MG63 (cell line): ENCODE measurements around the gene C5orf63. TPM values are rescaled to one million over a fixed set of nuclear protein-coding genes. Genes with fewer than 3 reads are reported as not detected.
"Not testable (repeated sequence)": the region's sequence is repeated elsewhere in the genome, so short reads cannot be mapped to it uniquely, and the experiment has no call there.

ENCODE experiments used
- DNase-seq: peaks from one replicate; pipeline ENCODE4 v3.0.0-alpha.2; 2020
- H3K27me3 ChIP-seq: fragments of 250-450 bp; sonication (Bioruptor Pico); 2 replicates; pipeline ENCODE4 v1.5.1; 2020; ENCODE audit warnings: mild to moderate bottlenecking, moderate library complexity
- H3K36me3 ChIP-seq: fragments of 250-450 bp; sonication (Bioruptor Pico); 2 replicates; pipeline ENCODE4 v1.5.1; 2020; ENCODE audit warnings: mild to moderate bottlenecking, moderate library complexity
- H3K4me3 ChIP-seq: fragments of 250-450 bp; sonication (Bioruptor Pico); 2 replicates; pipeline ENCODE4 v1.5.1; 2020; ENCODE audit warnings: mild to moderate bottlenecking, moderate library complexity
- H3K9me3 ChIP-seq: fragments of 250-450 bp; sonication (Bioruptor Pico); 2 replicates; pipeline ENCODE4 v1.5.1; 2020; ENCODE audit warnings: mild to moderate bottlenecking, moderate library complexity
- total RNA-seq: library from RNA; depleted of rRNA; stranded (reverse); fragments of >200 nt; shearing (Covaris generic); gene quantifications from 2 replicates; pipeline ENCODE4 v1.2.3, GENCODE V29; 2014; ENCODE audit warnings: low replicate concordance

C5orf63 gene
- total RNA-seq, 1 experiment from 2014 or later, result 12.2 TPM

- no peak overlapping the region for H3K4me3 ChIP-seq
- H3K9me3 ChIP-seq, result no peaks in the 10 kb centered on the region
- H3K36me3 ChIP-seq, result peaks cover 43% of the 10 kb centered on the region
- DNase-seq, result no peak
- H3K27me3 ChIP-seq, result no peaks in the 10 kb centered on the region
Measured at GRCh38 chr5:127055880-127056653, 17.2 kb downstream of the C5orf63 start.

DNA sequence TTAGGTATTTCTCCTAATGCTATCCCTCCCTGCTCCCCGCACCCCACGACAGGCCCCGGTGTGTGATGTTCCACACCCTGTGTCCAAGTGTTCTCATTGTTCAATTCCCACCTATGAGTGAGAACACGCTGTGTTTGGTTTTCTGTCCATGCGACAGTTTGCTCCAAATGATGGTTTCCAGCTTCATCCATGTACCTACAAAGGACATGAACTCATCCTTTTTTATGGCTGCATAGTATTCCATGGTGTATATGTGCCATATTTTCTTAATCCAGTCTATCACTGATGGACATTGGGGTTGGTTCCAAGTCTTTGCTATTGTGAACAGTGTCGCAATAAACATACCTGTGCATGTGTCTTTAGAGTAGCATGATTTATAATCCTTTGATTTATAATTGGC lies 19.8 kb downstream of the C5orf63 start:
- peaks cover 43% of the 10 kb centered on the region for H3K36me3 ChIP-seq
- H3K9me3 ChIP-seq, H3K4me3 ChIP-seq, DNase-seq, H3K27me3 ChIP-seq: not testable (repeated sequence)

DNA sequence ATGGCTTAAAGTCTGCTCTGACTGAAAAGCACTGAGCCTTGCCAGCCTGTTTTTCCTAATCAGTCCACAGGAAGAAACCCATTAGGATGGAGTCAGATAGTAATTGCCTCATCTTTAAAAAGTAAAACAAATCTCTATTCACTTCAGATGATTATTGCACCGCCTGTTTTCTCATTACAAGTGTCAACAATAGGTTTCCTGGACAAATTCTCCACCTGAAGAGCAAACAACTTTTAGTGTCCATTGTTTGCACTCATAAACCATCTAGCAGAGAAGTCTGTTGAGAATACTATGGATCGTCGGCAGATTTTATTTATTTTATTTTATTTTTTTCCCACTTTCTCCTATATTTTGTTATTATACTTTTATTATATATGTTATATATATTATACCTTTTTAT lies 20.3 kb downstream of the C5orf63 start:
- Histone ChIP-seq H3K27me3 (no peaks in the 10 kb centered on the region), H3K36me3 (peaks cover 40% of the 10 kb centered on the region), H3K4me3 (no peak overlapping the region), H3K9me3 (no peaks in the 10 kb centered on the region)
- no peak for DNase-seq

GRCh38 chr5:127051591-127051990 lies 21.7 kb downstream of the C5orf63 start:
- H3K9me3 ChIP-seq, result no peaks in the 10 kb centered on the region
- H3K36me3 ChIP-seq, result peaks cover 35% of the 10 kb centered on the region
- no peak overlapping the region for H3K4me3 ChIP-seq
- H3K27me3 ChIP-seq, result no peaks in the 10 kb centered on the region
- DNase-seq, result no peak

DNA sequence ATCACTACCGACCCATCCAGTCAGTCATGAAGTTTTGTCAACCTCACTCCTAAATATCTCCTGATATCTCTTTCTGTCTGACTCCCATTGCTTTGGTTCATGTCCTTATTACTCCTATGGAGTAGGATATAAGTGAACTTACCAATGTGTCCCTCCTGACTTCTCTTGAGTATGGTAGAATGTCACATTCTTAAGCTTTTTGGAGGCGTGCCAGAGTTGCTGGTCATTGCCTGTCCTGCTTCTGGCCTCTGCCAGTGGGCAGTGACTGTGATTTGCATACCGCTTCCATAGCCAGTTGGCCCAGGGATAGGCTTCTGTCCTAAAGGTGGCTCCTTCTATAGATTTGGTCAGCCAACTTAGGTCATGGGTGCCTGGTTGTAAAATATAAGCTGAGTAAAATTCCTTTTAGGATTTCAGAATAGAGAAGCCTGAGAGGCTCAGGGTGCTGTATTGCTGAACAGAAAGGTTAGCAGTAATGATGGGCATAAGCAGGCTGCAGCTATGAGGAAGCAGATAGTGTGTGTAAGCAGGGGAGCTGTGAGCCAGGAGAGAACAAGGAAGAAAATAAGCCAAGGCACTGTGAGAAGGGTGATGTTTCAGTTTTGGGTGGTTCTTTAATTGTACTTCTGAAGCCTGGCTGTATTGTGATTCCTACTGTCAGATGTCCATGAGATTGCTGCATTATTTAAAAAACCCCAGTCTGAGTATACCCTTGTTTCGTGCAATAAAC lies 26.8 kb downstream of the C5orf63 start:
- no peak for DNase-seq
- H3K27me3 ChIP-seq, result no peaks in the 10 kb centered on the region
- H3K9me3 ChIP-seq, result no peaks in the 10 kb centered on the region
- no peak overlapping the region for H3K4me3 ChIP-seq
- peaks cover 8% of the 10 kb centered on the region for H3K36me3 ChIP-seq

DNA sequence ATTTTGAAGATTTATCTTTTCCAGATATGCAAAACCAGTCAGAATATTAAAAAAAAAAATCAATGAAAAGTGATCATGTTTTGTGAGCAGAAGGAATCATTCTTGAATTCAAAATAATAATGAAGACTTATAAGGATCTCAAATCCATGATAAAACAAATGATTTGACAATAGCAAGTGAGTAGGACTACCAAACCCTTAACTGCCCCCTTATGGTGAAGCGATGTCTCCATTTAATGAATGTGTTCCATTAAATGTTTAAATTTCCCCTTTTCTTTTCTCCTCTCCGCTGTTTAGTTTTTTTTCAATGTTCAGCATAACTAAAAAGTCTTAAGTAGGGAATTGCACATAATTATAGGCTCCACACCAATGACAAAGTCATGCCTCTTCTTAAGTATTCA lies 30.7 kb downstream of the C5orf63 start:
- no peak for DNase-seq
- Histone ChIP-seq H3K36me3 (peaks cover 8% of the 10 kb centered on the region), H3K4me3 (no peak overlapping the region), H3K9me3 (no peaks in the 10 kb centered on the region), H3K27me3 (no peaks in the 10 kb centered on the region)

DNA sequence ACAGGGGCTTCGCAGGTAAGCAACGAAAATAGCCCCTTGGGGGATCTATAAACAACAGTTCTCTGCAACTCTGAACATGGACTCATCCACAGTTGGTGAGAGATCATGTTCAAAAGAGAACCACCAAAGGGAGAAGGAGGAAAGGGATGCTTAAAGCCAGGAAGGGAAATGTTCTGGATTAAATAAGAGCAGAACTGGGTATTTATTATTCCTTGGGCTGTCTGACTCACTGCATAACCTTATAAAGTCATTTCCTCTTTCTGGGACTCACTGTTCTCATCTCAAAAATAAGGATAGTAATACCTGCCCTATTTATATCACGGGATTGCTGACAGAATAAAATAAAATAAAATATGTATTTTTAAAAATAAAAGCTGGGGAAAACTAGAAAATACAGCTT lies 31.7 kb downstream of the C5orf63 start:
- no peaks in the 10 kb centered on the region for H3K36me3 ChIP-seq
- H3K27me3 ChIP-seq, result no peaks in the 10 kb centered on the region
- no peak overlapping the region for H3K4me3 ChIP-seq
- DNase-seq, result no peak
- no peaks in the 10 kb centered on the region for H3K9me3 ChIP-seq

DNA sequence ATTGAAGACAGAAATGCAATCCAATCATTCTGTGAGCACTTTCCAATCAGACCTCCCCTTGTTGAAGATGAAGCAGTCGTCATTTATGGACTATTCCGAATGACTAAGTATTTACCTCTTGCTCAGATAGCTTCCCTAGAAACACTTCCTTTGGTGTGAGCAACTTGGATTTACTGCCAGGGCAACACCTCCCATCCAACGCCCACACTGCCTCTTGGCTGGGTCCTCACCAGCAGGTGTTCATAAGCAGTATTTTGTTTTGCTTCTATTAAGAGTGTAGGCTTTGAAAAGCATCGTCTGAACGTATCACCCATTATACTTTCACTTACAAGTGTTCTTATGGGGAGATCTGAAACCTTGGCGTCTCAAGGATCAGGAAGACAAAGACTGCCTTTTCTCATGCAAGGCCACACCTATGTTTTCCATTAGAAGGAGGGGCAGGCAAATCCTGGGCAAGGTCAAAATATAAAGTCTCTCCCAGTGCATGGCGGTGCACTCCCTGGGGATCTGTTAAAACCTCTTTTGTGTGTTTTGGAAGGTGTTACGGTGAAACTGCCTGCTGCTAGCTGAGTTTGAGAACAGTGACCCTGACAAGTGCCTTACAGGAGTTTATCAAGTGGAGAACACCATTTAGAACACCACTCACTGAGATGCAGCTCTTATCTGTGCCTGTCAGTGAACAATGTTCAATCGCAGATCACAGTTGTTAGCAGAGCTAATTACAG lies 32.3 kb downstream of the C5orf63 start:
- peak; percentile 50 for DNase-seq
- Histone ChIP-seq H3K4me3 (no peak overlapping the region), H3K36me3 (no peaks in the 10 kb centered on the region), H3K9me3 (no peaks in the 10 kb centered on the region), H3K27me3 (no peaks in the 10 kb centered on the region)

DNA sequence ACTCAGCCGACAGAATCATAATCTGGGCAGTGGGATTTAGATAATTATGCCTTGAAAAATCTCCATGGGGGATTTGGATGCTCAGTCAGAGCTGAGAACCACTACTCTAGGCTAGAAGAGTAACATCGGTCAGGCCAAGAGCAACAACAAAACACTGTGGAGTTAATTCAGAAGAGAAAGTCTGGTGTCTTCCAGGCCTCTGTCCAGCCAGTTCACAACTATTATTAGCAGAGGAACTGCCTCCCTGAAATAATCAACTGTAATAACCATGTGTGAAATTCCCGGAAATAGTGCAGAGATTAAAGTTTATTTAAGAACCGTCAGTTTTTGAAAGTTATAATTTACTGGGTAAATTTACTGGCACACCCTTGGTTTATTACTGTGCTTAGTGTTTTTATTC lies 34.8 kb downstream of the C5orf63 start:
- Histone ChIP-seq H3K9me3 (no peaks in the 10 kb centered on the region), H3K4me3 (no peak overlapping the region), H3K27me3 (no peaks in the 10 kb centered on the region), H3K36me3 (no peaks in the 10 kb centered on the region)
- no peak for DNase-seq

DNA sequence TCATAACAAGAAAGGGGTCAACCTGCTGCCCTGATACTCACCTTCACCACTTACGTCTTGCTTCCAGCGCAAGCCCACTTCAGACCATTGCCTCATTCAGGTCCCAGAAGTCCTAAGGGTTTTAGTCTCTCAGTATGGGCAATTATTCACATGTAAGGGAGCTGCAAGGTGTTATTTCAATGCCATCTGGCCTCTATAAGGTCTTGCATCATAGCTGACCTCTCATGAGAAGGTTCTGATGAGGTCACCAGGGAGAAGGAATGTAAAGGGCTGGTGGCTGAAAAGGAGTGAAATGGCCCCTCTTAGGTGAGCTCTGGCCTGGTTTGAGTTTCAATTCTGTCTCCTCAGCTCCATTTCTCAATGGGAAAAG lies 41.5 kb downstream of the C5orf63 start:
- Histone ChIP-seq H3K9me3 (no peaks in the 10 kb centered on the region), H3K4me3 (no peak overlapping the region), H3K36me3 (no peaks in the 10 kb centered on the region), H3K27me3 (no peaks in the 10 kb centered on the region)
- DNase-seq, result no peak

DNA sequence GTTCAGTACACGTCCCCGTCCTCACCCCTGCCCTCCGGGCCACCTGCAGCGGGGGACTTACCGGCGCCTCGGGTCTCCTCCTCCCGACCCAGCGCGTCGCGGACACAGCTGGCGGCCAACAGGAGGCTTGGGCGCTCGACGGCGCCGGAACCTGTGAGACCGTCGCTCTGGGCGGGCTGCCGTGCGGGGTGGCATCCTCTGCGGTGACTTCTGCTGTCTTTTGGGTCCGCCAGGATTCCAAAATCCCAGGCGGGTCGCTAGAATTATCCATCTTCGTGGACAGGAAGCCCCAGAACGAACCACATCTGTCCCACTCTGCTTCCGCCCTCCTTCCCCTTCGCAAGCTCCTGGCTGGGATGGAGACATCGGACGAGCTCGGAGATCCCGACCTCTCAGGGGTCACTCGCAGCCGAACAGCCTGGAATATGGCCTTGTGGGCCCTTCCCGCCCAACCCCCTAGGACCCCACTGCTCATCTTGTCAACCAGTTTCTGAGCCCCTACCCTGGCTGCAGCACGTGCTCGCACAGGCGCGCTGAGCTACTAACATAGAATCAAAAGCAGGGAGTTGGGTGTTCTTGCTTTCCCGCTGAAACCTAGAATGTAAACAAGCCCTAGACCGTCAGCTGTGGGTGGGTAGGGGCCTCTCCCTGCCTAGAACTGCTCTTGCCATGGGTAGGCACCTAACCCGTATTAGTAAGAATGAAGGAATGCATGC lies 42.0 kb downstream of the C5orf63 start:
- DNase-seq, result no peak
- Histone ChIP-seq H3K9me3 (no peaks in the 10 kb centered on the region), H3K4me3 (peak overlapping the region; percentile 96), H3K27me3 (no peaks in the 10 kb centered on the region), H3K36me3 (no peaks in the 10 kb centered on the region)

DNA sequence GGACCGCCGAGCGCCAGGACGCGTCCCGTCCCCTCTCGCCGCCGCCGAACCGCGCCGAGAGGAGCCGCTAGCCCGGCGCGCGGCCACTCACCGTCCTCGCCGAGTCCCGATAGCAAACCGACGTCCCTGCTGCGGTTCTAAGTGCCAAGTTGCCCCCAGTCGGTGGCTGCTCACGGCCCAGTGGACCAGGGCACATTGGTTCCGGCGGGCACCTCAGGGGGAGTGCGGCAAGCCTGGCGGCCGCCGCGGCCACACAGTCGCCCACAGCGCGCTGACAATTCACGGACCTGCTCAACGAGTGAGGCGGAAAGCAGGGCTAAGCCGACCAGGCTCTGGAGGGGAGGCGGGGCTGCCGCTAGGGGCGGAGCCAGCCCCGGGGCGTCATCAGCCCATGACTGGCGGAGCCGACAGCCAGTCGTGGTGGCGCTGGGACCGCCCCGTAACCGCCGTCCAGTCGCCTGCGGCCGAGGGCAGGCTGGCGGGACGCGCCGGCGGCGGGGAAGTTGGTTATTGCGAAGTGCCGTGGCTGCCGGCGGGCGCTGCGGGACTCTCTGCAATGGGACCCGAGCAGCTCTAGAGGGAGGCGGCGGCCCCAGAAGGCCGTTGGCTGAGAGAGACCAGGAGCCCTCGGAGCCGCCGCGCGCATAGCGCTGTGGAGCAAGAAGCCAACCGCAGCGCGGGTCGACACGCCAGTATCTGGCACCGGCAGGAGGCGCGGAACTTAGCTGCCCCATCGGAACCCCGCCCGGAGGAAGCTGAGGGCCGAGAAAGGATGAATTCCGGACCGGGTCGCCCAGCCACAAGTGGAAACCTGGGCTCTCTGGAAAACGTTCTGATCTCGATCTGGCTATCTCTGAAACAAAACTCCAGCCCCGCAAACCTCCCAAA lies 42.8 kb downstream of the C5orf63 start, which contains the start of gene MARCHF3:
TSS of gene MARCHF3 (minus strand) at position 300 of the 888 bp plus-strand sequence. CDS start 112,387 bp downstream, outside the sequence.
- H3K27me3 ChIP-seq, result no peaks in the 10 kb centered on the region
- no peaks in the 10 kb centered on the region for H3K36me3 ChIP-seq
- H3K4me3 ChIP-seq, result peak within 1 kb of the TSS; percentile 96
- DNase-seq, result peak; percentile 98
- H3K9me3 ChIP-seq, result no peaks in the 10 kb centered on the region

GRCh38 chr5:127029581-127030258 lies 43.6 kb downstream of the C5orf63 start:
- peak; percentile 82 for DNase-seq
- H3K9me3 ChIP-seq, result no peaks in the 10 kb centered on the region
- peak overlapping the region; percentile 96 for H3K4me3 ChIP-seq
- no peaks in the 10 kb centered on the region for H3K36me3 ChIP-seq
- no peaks in the 10 kb centered on the region for H3K27me3 ChIP-seq

GRCh38 chr5:127028822-127029457 lies 44.4 kb downstream of the C5orf63 start:
- no peak for DNase-seq

DNA sequence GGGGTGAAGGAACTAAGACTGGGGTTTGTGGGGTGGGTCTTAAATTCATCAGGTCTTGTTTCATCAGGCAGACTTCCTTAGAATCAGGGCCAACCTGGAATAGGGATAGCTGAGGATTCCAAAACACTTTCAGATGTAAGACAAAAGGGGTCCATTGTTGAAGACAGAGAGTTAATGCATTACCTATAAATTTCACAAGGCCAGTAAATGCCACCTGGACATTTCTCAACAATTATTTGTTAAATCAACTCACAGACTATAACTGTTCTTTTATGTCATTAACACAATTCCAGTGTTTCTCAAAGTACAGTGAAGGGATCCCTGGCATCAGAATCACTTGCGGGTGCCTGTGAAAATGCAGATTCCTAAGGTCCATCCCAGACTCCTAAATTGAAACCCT lies 45.8 kb downstream of the C5orf63 start:
- DNase-seq, result no peak
- no peaks in the 10 kb centered on the region for H3K9me3 ChIP-seq
- H3K4me3 ChIP-seq, result no peak overlapping the region
- H3K27me3 ChIP-seq, result no peaks in the 10 kb centered on the region
- no peaks in the 10 kb centered on the region for H3K36me3 ChIP-seq

More at GRCh38 chr5:127028822-127029457, 44.4 kb downstream of the C5orf63 start:
- no peaks in the 10 kb centered on the region for H3K9me3 ChIP-seq
- H3K36me3 ChIP-seq, result no peaks in the 10 kb centered on the region
- H3K27me3 ChIP-seq, result no peaks in the 10 kb centered on the region
- H3K4me3 ChIP-seq, result peak overlapping the region; percentile 96
